Eye (tissue), 1 donor: Measurements from ENCODE around the gene AP3S1.
"Not testable (repeated sequence)": the region's sequence is repeated elsewhere in the genome, so short reads cannot be mapped to it uniquely, and the experiment has no call there.

Experiments used
- DNase-seq: peaks from one replicate; pipeline ENCODE4 v3.0.0-alpha.2; 2015

The AP3S1 gene

DNA sequence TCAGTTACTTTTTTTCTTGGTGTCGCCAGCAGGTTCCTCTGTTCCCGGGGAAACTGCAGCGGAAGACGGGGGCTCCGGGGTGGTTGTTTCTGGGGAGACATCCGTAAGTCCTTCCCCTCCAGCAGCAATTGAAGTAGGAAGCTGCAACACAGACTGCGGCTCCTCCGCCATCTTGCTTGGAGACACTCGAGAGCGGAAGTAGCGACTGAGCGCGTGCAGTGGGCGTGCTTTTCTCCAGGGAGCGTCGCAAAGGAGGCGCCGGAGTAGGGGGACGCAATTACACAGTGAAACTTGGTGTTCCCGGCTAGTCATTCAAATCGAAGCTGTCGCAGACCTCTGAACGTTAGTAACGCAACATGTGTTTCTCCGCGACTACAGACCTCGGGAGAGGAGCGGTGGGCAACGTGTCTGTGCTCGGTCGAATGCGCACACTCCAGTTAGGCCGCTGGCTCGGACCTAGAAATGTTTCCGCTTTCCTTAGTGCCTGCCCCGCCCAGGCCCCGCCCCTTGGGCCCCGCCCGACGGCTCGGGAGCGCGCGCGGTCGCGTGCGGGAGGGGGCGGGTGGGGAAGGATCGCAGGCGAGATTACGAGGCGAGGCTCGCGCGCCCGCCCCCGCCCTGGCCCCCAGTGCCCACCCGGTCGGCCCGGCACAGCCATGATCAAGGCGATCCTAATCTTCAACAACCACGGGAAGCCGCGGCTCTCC lies at the start of gene AP3S1, which contains the start of gene ATG12:
Gene AP3S1, plus strand, starts transcription at position 554 of the 707 bp plus-strand sequence. Its CDS starts 103 bp downstream, at position 657.
Gene ATG12, minus strand, starts transcription at position 184 of the 707 bp plus-strand sequence. Its CDS starts 13 bp downstream, at position 171.
- DNase-seq: peak; percentile 98

DNA sequence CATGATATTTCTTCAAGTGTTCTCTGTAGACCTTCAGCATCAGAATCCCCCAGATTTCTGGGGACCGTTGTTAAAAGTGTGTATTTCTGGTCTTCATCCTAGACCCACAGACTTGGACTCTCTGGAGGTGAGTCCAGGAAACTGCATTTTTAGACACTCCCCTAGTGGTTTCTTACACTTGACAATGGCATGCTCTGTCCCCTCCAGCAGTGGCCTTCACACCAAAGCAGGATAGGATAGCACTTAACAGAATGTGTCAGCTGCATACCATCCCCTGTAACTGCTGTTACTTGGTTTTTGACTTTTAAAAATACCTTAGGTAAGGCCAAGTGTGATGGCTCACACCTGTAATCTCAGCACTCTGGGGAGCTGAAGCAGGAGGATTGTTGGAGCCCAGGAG lies 46.0 kb upstream of the AP3S1 start:
- no peak for DNase-seq

- no peak for DNase-seq
Observed at GRCh38 chr5:115796656-115797055, 45.1 kb upstream of the AP3S1 start.

DNA sequence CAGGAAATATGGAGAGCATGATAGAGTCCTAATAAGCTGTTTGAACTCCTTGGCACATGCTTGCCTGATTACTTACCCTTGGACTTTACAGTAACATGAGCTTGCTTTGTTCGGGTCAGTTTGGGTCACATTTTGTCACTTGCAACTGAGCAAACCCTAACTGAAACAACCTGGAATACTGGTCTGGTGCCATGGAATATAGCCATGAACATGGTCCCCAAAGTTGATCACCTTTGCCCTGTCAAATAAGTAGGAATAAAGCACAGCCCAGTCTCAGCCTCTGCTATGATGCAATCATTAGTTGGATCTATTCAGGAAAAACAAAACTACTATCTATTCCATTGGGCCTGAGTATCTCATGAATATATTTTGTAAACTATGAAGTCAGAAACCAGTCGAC lies 43.5 kb upstream of the AP3S1 start:
- DNase-seq: no peak

DNA sequence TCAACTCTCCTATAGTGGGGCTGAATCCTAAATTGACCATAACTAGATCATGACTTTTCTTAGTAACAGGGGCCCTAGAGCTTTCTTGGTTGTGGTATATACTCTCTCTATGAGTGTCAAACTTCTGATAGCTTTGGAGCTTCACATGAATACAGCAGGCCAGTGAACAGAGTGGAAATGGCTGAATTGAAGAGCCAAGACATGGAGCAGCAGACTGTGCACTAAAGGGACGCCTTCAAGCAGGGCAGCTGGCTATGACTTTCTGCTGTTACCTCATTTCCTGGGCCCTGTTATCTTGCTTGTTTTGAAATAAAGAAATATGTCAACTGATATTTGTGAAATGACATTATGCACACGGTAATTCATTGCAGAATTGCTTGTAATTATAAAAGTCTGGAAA lies 41.6 kb upstream of the AP3S1 start:
- DNase-seq: no peak

DNA sequence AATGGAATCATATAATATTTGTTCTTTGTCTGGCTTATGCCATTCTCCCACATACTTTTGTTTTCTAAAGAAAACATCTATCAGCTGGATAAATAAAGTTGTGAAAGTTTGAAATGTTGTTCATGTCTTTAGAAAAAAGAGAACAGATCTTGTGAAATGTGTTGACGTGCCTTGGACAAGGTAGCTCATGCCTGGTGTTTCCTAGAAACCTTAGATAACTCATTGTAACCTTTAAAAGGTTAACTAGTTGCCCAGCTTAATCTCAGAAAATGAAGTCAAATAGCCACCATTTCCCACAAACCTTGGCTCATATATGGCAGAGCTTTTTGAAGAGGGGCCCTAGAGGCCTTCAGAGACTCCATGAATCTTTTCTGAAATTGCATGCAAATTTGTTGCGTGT lies 40.6 kb upstream of the AP3S1 start:
- DNase-seq: no peak

- no peak for DNase-seq
Observed at GRCh38 chr5:115801984-115802383, 39.8 kb upstream of the AP3S1 start.

- no peak for DNase-seq
Observed at GRCh38 chr5:115806986-115807653, 34.6 kb upstream of the AP3S1 start.

DNA sequence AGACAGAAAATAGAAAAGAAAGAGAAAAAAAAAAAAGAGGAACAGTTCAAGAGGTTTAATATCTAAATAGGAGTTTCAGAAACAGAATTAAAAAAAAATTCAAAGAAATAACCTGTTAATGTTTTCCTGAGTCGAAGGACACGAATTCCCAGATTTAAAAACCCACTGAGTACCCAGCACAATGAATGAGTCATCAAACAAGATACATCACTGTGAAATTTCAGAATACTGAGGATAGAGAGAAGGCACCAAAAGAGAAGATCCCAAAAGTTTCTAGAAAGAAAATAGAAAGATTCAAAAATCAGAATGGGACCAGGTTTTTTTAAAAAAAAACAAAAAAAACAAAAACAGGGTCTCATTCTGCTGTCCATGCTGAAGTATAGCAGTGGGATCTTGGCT lies 34.1 kb upstream of the AP3S1 start:
- no peak for DNase-seq

DNA sequence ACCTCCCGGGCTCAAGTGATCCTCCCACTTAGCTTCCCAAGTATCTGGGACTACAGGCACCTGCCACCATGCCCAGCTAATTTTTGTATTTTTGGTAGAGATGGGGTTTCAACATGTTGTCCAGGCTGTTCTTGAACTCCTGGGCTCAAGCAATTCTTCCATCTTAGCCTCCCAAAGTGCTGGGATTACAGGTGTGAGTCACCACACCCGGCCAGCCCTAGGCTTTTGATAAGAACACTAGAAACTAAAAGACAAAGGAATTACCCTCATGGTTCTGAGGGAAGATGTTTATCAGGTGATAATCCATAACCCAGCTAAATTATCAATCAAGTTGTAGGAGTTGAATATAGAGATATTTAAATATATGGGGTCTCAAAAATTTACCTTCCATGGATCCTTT lies 33.7 kb upstream of the AP3S1 start:
- DNase-seq: not testable (repeated sequence)

DNA sequence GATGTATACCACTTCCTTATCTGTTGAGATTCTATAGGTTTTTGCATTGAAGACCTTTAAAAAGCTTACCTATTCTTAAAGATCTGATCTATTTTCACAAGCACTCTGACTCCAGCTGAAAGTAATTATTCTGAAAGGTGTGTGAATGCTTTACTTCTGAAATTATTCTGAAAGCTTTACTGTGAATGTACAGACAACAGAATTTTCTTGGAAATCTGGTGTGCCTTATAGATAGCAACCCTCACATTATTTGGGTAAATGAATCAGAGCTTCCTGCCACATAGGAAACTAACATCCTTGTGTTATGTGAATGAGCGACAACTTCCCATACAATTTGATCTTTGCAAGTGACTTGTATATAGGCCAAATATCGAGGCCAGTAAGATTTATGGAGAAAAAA lies 31.8 kb upstream of the AP3S1 start:
- DNase-seq: no peak

GRCh38 chr5:115810761-115811160 lies 31.0 kb upstream of the AP3S1 start:
- peak; percentile 36 for DNase-seq

DNA sequence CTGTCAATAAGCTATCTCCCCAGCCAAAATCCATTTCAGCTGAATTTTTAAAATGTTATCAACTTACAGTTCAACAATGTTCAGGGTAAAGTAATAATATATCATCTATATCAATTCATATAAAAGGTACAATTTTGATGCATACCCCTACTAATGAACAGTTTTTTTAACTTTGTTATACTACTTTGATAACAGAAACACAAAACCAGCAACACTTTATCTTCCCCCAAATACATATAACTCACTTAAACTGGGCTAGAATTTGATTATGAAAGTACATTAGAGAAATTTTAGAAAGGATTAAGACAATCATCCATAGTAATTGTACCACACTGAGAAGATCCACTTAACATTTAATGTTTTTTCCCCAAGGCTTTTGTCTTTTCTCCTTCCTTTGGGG lies 30.3 kb upstream of the AP3S1 start:
- no peak for DNase-seq

GRCh38 chr5:115812372-115812771 lies 29.4 kb upstream of the AP3S1 start:
- no peak for DNase-seq

DNA sequence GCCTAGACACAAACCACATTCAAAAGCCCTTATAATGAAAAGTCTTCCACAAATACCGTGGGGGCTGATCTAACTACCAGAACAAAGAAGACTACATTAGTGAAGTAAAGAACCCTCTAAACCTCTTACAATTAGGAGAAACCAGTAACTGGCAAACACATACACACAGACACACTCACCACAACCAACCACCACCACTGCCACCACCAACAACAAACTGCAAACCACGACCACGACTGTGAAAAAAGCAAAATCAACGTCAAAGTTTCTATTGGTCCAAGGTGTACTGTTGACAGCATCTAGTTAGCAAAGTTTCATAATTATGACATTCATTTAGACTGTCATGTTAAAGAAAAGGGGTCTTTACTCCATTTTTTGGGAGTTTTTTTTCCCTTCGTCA lies 28.0 kb upstream of the AP3S1 start:
- no peak for DNase-seq

GRCh38 chr5:115815006-115815692 lies 26.6 kb upstream of the AP3S1 start:
- no peak for DNase-seq

- DNase-seq: peak; percentile 82
Observed at GRCh38 chr5:115815693-115816225, 26.0 kb upstream of the AP3S1 start.

DNA sequence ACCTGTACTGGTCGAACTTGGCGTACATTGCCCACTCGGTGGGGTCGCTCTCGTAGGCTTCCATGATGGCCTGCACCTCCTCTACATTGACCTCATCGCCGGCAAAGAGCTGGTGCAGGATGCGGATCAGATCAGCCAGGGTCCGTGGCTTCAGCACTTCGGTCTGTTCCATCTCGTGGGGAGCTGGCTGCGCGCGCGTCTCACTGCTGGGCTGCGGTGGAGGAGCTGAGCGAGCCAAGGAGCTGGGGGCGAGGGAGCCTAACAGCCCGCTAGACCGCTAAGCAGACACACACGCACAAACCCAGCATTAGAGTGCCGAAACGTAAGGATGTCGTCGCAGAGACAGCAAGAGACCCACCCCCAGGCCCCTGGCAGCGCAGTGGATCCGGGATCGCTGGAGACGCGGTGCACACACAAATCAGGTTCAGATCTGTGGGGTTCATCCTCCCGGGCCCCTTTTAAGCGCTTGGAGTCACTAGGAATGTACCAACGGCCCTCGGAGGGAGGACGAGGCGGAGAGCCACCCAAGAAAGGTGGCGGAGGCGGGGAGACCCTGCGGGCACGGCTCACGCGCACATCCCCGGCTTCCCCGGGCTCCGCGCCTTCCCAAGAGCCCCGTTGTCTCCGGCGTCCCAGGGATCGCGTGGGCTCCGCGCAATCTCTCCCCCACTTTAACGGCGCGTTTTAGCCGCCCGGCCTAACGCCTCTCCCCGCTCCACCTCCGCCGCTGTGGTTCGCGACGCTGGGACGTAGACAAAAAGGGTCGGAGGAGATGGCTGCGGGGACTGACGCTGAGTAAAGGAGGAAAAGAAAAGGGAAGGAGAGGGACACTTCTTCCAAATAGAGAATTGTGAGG lies 25.3 kb upstream of the AP3S1 start, which contains the start of gene CDO1:
Gene CDO1, minus strand, starts transcription at position 434 of the 856 bp plus-strand sequence. Its CDS starts 262 bp downstream, at position 172.
- DNase-seq: peak; percentile 95

GRCh38 chr5:115817386-115817785 lies 24.3 kb upstream of the AP3S1 start:
- DNase-seq: peak; percentile 52

GRCh38 chr5:115818821-115819220 lies 22.9 kb upstream of the AP3S1 start:
- DNase-seq: no peak

GRCh38 chr5:115820846-115821245 lies 20.9 kb upstream of the AP3S1 start:
- DNase-seq: no peak

DNA sequence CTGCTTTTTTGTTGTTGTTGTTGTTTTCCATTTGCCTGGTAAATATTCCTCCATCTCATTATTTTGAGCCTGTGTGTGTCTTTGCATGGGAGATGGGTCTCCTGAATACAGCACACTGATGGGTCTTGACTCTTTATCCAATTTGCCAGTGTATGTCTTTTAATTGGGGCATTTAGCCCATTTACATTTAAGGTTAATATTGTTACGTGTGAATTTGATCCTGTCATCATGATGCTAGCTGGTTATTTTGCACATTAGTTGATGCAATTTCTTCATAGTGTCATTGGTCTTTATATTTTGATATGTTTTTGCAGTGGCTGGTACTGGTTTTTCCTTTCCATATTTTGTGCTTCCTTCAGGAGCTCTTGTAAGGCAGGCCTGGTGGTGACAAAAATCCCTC lies 16.8 kb upstream of the AP3S1 start:
- DNase-seq: not testable (repeated sequence)
